CD4-positive, alpha-beta memory T cell (primary cell): Measurements from ENCODE around the gene PCGF3. TPM values are rescaled to one million over a fixed set of nuclear protein-coding genes. Genes with fewer than 3 reads are reported as not detected.
"Not testable (repeated sequence)": the region's sequence is repeated elsewhere in the genome, so short reads cannot be mapped to it uniquely, and the experiment has no call there.

Experiments
- CTCF ChIA-PET: fragments of 350-600 bp; sonication (Branson Sonifier 250); formaldehyde crosslinking; loops from one replicate; lab custom pipeline; 2021; ENCODE audit warnings: inconsistent platforms; ENCODE audit not compliant: partially characterized antibody; lab: Charles Lee
- POLR2A ChIA-PET: fragments of 350-600 bp; sonication (Branson Sonifier 250); formaldehyde crosslinking; loops from one replicate; lab custom pipeline; 2021; ENCODE audit not compliant: partially characterized antibody; lab: Charles Lee
- DNase-seq, 5 donors: peaks; one replicate each; pipeline versions ENCODE4 v3.0.0 to v3.0.0-alpha.2; 2020 to 2022; ENCODE audit warnings: mixed read lengths in 1 of 5
- H3K27ac ChIP-seq: one replicate; pipeline ENCODE4 v1.7.0; 2013; ENCODE audit warnings: low read depth, low read length
- H3K27me3 ChIP-seq: 2 replicates; pipeline ENCODE4 v1.7.0; 2013; ENCODE audit warnings: mild to moderate bottlenecking, low read length, moderate library complexity; ENCODE audit not compliant: insufficient read depth
- H3K36me3 ChIP-seq: 2 replicates; pipeline ENCODE4 v1.7.0; 2013; ENCODE audit warnings: mild to moderate bottlenecking, low read length, moderate library complexity; ENCODE audit not compliant: insufficient read depth
- H3K4me1 ChIP-seq: 2 replicates; pipeline ENCODE4 v1.7.0; 2013; ENCODE audit warnings: mild to moderate bottlenecking, low read length, moderate library complexity; ENCODE audit not compliant: insufficient read depth
- H3K4me3 ChIP-seq, 2 donors: one replicate each; pipeline ENCODE4 v1.7.0; 2013; ENCODE audit warnings: low read length in 2 of 2, mild to moderate bottlenecking in 1 of 2
- H3K9me3 ChIP-seq, 2 donors: one replicate each; pipeline ENCODE4 v1.7.0; 2013; ENCODE audit warnings: low read length in 2 of 2, control low read depth in 1 of 2; ENCODE audit not compliant: control insufficient read depth in 1 of 2
- H3K27ac Mint-ChIP-seq, 7 donors: one replicate each; pipeline ENCODE4 v1.8.0; 2020 to 2021; ENCODE audit warnings: mixed read lengths in 7 of 7, mild to moderate bottlenecking in 6 of 7, inconsistent platforms in 3 of 7, moderate library complexity in 3 of 7
- H3K27me3 Mint-ChIP-seq, 2 donors: one replicate each; pipeline ENCODE4 v1.8.0; 2020 to 2021; ENCODE audit warnings: mixed read lengths in 2 of 2
- H3K36me3 Mint-ChIP-seq, 2 donors: one replicate each; pipeline ENCODE4 v1.8.0; 2020 to 2021; ENCODE audit warnings: mixed read lengths in 2 of 2, inconsistent platforms in 1 of 2, mild to moderate bottlenecking in 1 of 2
- H3K4me1 Mint-ChIP-seq, 4 donors: one replicate each; pipeline ENCODE4 v1.8.0; 2020 to 2021; ENCODE audit warnings: mixed read lengths in 4 of 4, mild to moderate bottlenecking in 1 of 4
- H3K4me3 Mint-ChIP-seq, 8 donors: one replicate each; pipeline ENCODE4 v1.8.0; 2020 to 2021; ENCODE audit warnings: mixed read lengths in 8 of 8, mild to moderate bottlenecking in 7 of 8, moderate library complexity in 6 of 8, inconsistent platforms in 3 of 8
- H3K9me3 Mint-ChIP-seq, 8 donors: one replicate each; pipeline ENCODE4 v1.8.0; 2020 to 2021; ENCODE audit warnings: mixed read lengths in 8 of 8, mild to moderate bottlenecking in 5 of 8, inconsistent platforms in 3 of 8, moderate library complexity in 1 of 8
- intact Hi-C: fragments of 100-400 bp; cut with micrococcal nuclease; formaldehyde crosslinking; loops from one replicate; pipeline ENCODE4 v1.15.1; 2023
- polyA plus RNA-seq, 2 donors: library from polyadenylated mRNA; unstranded; fragments of 300-500 nt; fragmentation: Illumina TruSeq; gene quantifications; one replicate each; pipeline ENCODE4 v1.2.3, GENCODE V29; 2021
- total RNA-seq, 2 experiments: library from RNA; stranded (reverse); gene quantifications; one replicate each; pipeline ENCODE4 v1.2.3, GENCODE V29; 2021

PCGF3 gene
- total and polyA plus RNA-seq, 4 experiments from 2014 or later = 2.9 to 73.8 (median 35.6) TPM

GRCh38 chr4:733631-733980 is 28.0 kb downstream of the PCGF3 start:
- ChIA-PET CTCF (interaction anchor here (1.2 kb wide), 1 partner anchor 9 kb away, joined by 3 read pairs; no protein-coding TSS in a partner anchor), POLR2A (no interaction called here)
- Histone ChIP-seq H3K4me1 (no peaks in the 10 kb centered on the region), H3K27me3 (no peaks in the 10 kb centered on the region), H3K36me3 (peaks cover 34% of the 10 kb centered on the region), H3K9me3 (no peaks in the 10 kb centered on the region), H3K4me3 (no peak overlapping the region), H3K27ac (no peak overlapping the region)
- peaks cover 35 to 46% of the 10 kb centered on the region in 2 donors for H3K36me3 Mint-ChIP-seq
- H3K27ac Mint-ChIP-seq = peak overlapping the region in 1 of 7 donors; percentile 83
- H3K9me3 Mint-ChIP-seq = peaks cover 0 to 2% (median 0%) of the 10 kb centered on the region in 8 donors
- intact Hi-C loops = no loop called here
- DNase-seq = no peak
- no peaks in the 10 kb centered on the region for H3K27me3 Mint-ChIP-seq
- H3K4me3 Mint-ChIP-seq = no peak overlapping the region
- H3K4me1 Mint-ChIP-seq = peaks cover 0 to 4% (median 0%) of the 10 kb centered on the region in 4 donors

- Mint-ChIP-seq H3K9me3 (peaks cover 0 to 2% (median 0%) of the 10 kb centered on the region in 8 donors), H3K27me3 (no peaks in the 10 kb centered on the region), H3K4me3 (no peak overlapping the region), H3K36me3 (peaks cover 35 to 48% of the 10 kb centered on the region in 2 donors), H3K27ac (no peak overlapping the region), H3K4me1 (peaks cover 0 to 4% (median under 1%) of the 10 kb centered on the region in 4 donors)
- intact Hi-C loops = no loop called here
- H3K4me3 ChIP-seq = no peak overlapping the region
- no peaks in the 10 kb centered on the region for H3K4me1 ChIP-seq
- CTCF ChIA-PET = no interaction called here
- POLR2A ChIA-PET = no interaction called here
- peaks cover 34% of the 10 kb centered on the region for H3K36me3 ChIP-seq
- H3K27ac ChIP-seq = no peak overlapping the region
- DNase-seq = no peak
- no peaks in the 10 kb centered on the region for H3K27me3 ChIP-seq
- no peaks in the 10 kb centered on the region for H3K9me3 ChIP-seq
These were observed 28.4 kb downstream of the PCGF3 start for GRCh38 chr4:734075-734474.

- peaks cover 0 to 2% (median 0%) of the 10 kb centered on the region in 8 donors for H3K9me3 Mint-ChIP-seq
- CTCF ChIA-PET = no interaction called here
- no peak for DNase-seq
- H3K27me3 Mint-ChIP-seq = no peaks in the 10 kb centered on the region
- H3K27me3 ChIP-seq = no peaks in the 10 kb centered on the region
- no peak overlapping the region for H3K4me3 Mint-ChIP-seq
- H3K4me1 ChIP-seq = no peaks in the 10 kb centered on the region
- H3K4me1 Mint-ChIP-seq = peaks cover 0 to 2% (median under 1%) of the 10 kb centered on the region in 4 donors
- H3K27ac Mint-ChIP-seq = peak overlapping the region in 1 of 7 donors; percentile 84
- peaks cover 32 to 48% of the 10 kb centered on the region in 2 donors for H3K36me3 Mint-ChIP-seq
- H3K27ac ChIP-seq = no peak overlapping the region
- H3K9me3 ChIP-seq = no peaks in the 10 kb centered on the region
- H3K4me3 ChIP-seq = no peak overlapping the region
- POLR2A ChIA-PET = no interaction called here
- peaks cover 34% of the 10 kb centered on the region for H3K36me3 ChIP-seq
- intact Hi-C loops = no loop called here
These were observed 29.3 kb downstream of the PCGF3 start for GRCh38 chr4:734951-735350.

- Mint-ChIP-seq H3K27me3 (no peaks in the 10 kb centered on the region), H3K9me3 (peaks cover 0 to 2% (median 0%) of the 10 kb centered on the region in 8 donors), H3K4me3 (no peak overlapping the region), H3K36me3 (peaks cover 32 to 51% of the 10 kb centered on the region in 2 donors), H3K4me1 (peaks cover 0 to 2% (median under 1%) of the 10 kb centered on the region in 4 donors), H3K27ac (no peak overlapping the region)
- Histone ChIP-seq H3K4me3 (no peak overlapping the region), H3K9me3 (no peaks in the 10 kb centered on the region), H3K36me3 (peaks cover 34% of the 10 kb centered on the region), H3K4me1 (no peaks in the 10 kb centered on the region), H3K27ac (no peak overlapping the region), H3K27me3 (no peaks in the 10 kb centered on the region)
- ChIA-PET POLR2A (no interaction called here), CTCF (no interaction called here)
- intact Hi-C loops = no loop called here
- DNase-seq = no peak
These were observed 30.0 kb downstream of the PCGF3 start for GRCh38 chr4:735583-735982.

GRCh38 chr4:736561-736960 is 30.9 kb downstream of the PCGF3 start:
- H3K27me3 Mint-ChIP-seq, H3K9me3 ChIP-seq, H3K4me1 Mint-ChIP-seq, H3K27ac Mint-ChIP-seq, H3K9me3 Mint-ChIP-seq, H3K27me3 ChIP-seq, H3K4me3 Mint-ChIP-seq, H3K4me3 ChIP-seq, H3K4me1 ChIP-seq, POLR2A ChIA-PET, intact Hi-C loops, DNase-seq, H3K27ac ChIP-seq: not testable (repeated sequence)
- H3K36me3 Mint-ChIP-seq = peaks cover 29 to 49% of the 10 kb centered on the region in 2 donors
- H3K36me3 ChIP-seq = peaks cover 34% of the 10 kb centered on the region
- CTCF ChIA-PET = interaction anchor here (1.4 kb wide), 1 partner anchor 16 kb away, joined by 3 read pairs; no protein-coding TSS in a partner anchor

GRCh38 chr4:738781-739280 is 33.2 kb downstream of the PCGF3 start:
- Histone ChIP-seq H3K4me3 (no peak overlapping the region), H3K9me3 (no peaks in the 10 kb centered on the region), H3K36me3 (peaks cover 24% of the 10 kb centered on the region), H3K27me3 (no peaks in the 10 kb centered on the region), H3K27ac (no peak overlapping the region), H3K4me1 (no peaks in the 10 kb centered on the region)
- Mint-ChIP-seq H3K36me3 (peaks cover 23 to 48% of the 10 kb centered on the region in 2 donors), H3K27me3 (no peaks in the 10 kb centered on the region), H3K27ac (no peak overlapping the region), H3K9me3 (no peaks in the 10 kb centered on the region), H3K4me3 (no peak overlapping the region), H3K4me1 (peaks cover 0 to 4% (median 2%) of the 10 kb centered on the region in 4 donors)
- intact Hi-C loops = no loop called here
- ChIA-PET CTCF (no interaction called here), POLR2A (no interaction called here)
- DNase-seq = no peak

GRCh38 chr4:739569-739968 is 33.9 kb downstream of the PCGF3 start:
- CTCF ChIA-PET = no interaction called here
- no peak overlapping the region for H3K4me3 Mint-ChIP-seq

More at GRCh38 chr4:739569-739968, 33.9 kb downstream of the PCGF3 start:
- Histone ChIP-seq H3K9me3 (no peaks in the 10 kb centered on the region), H3K4me1 (no peaks in the 10 kb centered on the region), H3K27me3 (no peaks in the 10 kb centered on the region), H3K4me3 (no peak overlapping the region), H3K36me3 (peaks cover 18% of the 10 kb centered on the region), H3K27ac (no peak overlapping the region)
- Mint-ChIP-seq H3K36me3 (peaks cover 18 to 43% of the 10 kb centered on the region in 2 donors), H3K4me1 (peaks cover 0 to 4% (median 2%) of the 10 kb centered on the region in 4 donors), H3K9me3 (no peaks in the 10 kb centered on the region), H3K27me3 (no peaks in the 10 kb centered on the region), H3K27ac (peak overlapping the region in 2 of 7 donors; percentile 3 to 42)
- POLR2A ChIA-PET = no interaction called here
- DNase-seq = no peak
- intact Hi-C loops = no loop called here
